ENCODE measurements around the gene FAHD1. TPM values are rescaled to one million over a fixed set of nuclear protein-coding genes. Genes with fewer than 3 reads are reported as not detected.
A peak's percentile ranks its signal among the peaks of the same experiment; 100 is the strongest.

FAHD1 gene
- total and polyA plus RNA-seq, 7 donors, result 27.7 to 137 (median 35.0) TPM

DNA sequence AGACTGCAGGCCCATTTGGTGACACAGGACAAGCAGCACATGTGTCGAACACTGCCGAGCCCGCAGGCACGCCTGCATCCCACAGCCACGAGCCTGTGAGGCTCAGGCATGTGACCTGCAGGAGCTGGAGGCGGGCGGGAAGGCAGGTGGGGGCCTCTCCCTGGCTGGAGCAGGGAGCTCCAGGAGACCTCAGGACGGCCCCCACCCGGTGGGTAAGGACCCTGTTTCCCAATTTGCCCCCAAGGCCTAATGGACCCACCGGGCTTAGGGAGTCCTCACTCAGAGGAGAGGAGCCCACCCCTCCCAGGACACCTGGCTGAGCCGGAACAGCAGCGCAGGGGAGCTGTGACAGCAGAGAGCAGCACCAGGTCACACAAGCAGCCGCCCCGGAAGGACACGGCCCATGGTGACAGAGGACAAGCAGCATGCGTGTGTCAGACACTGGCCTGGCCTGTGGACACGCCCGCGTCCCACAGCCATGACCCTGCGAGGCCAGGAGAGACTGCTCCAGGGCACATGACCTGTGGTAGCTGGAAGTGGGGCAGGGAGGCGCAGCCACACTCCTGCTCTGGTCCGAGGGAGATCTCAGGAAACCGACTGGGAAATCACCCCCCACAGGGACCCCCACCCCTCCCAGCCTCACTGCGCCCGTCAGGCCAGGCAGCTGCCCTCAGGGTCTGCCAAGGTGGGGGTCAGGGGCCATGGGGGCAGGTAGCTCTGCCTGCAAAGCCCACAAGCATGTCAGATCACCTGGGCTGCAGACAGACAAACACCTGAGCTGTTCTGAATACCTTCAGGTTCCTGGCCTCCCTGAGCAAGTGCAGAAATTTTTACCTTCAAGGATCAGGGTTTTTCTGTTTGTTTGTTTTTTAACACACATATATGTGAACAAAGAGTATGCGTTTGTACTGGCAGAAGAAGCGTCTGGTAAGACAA, 47.0 kb upstream of the FAHD1 start:
- WGBS, 2 donors, result 78 to 86% methylated on average over 27 of the region's 27 CpGs
- Histone ChIP-seq H3K27ac (no peak overlapping the region), H3K4me3 (no peak overlapping the region), H3K27me3 (no peaks in the 10 kb centered on the region), H3K9me3 (no peaks in the 10 kb centered on the region), H3K36me3 (peaks cover 0 to 61% (median 41%) of the 10 kb centered on the region in 4 donors), H3K4me1 (peaks cover 0 to 46% (median 37%) of the 10 kb centered on the region in 4 donors)
- TF ChIP-seq POLR2A (IDR thresholded peaks at IDR 0.05) (no peak), POLR2AphosphoS5 (IDR thresholded peaks at IDR 0.05) (no peak), EP300 (IDR thresholded peaks at IDR 0.05) (no peak)
- TF ChIP-seq, protein P1, sequence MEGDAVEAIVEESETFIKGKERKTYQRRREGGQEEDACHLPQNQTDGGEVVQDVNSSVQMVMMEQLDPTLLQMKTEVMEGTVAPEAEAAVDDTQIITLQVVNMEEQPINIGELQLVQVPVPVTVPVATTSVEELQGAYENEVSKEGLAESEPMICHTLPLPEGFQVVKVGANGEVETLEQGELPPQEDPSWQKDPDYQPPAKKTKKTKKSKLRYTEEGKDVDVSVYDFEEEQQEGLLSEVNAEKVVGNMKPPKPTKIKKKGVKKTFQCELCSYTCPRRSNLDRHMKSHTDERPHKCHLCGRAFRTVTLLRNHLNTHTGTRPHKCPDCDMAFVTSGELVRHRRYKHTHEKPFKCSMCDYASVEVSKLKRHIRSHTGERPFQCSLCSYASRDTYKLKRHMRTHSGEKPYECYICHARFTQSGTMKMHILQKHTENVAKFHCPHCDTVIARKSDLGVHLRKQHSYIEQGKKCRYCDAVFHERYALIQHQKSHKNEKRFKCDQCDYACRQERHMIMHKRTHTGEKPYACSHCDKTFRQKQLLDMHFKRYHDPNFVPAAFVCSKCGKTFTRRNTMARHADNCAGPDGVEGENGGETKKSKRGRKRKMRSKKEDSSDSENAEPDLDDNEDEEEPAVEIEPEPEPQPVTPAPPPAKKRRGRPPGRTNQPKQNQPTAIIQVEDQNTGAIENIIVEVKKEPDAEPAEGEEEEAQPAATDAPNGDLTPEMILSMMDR (IDR thresholded peaks at IDR 0.05), result no peak
- DNase-seq, result no peak
- intact Hi-C loops (cut with DNase I), result loop anchor here (10.0 kb wide), 1 partner anchor 1095 kb away; the partner anchor contains the start of genes JMJD8 and STUB1

DNA sequence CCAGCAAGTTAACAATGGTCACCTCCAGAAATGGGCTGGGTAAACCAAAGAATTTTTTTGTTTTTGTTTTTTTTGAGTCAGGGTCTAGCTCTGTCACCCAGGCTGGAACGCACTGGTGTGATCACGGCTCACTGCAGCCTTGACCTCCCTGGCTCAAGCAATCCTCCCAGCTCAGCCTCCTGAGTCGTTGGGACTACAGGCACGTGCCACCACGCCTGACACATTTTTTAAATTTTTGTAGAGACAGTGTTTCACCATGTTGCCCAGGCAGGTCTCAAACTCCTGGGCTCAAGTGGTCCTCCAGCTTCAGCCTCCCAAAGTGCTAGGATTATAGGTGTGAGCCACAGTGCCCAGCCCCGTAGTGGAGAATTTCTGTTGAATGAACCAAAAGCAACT, 46.3 kb upstream of the FAHD1 start:
- Histone ChIP-seq H3K4me1 (peaks cover 0 to 48% (median 38%) of the 10 kb centered on the region in 4 donors), H3K4me3 (no peak overlapping the region), H3K36me3 (peaks cover 0 to 58% (median 36%) of the 10 kb centered on the region in 4 donors), H3K9me3 (no peaks in the 10 kb centered on the region), H3K27me3 (no peaks in the 10 kb centered on the region), H3K27ac (no peak overlapping the region)
- 80 to 90% methylated on average over 6 of the region's 6 CpGs for WGBS, 2 donors
- intact Hi-C loops (cut with DNase I), result no loop called here
- no peak for TF ChIP-seq POLR2A (IDR thresholded peaks at IDR 0.05)
- no peak for TF ChIP-seq POLR2AphosphoS5 (IDR thresholded peaks at IDR 0.05)
- TF ChIP-seq, protein P1 (IDR thresholded peaks at IDR 0.05), result no peak
- TF ChIP-seq EP300 (IDR thresholded peaks at IDR 0.05), result no peak
- no peak for DNase-seq

DNA sequence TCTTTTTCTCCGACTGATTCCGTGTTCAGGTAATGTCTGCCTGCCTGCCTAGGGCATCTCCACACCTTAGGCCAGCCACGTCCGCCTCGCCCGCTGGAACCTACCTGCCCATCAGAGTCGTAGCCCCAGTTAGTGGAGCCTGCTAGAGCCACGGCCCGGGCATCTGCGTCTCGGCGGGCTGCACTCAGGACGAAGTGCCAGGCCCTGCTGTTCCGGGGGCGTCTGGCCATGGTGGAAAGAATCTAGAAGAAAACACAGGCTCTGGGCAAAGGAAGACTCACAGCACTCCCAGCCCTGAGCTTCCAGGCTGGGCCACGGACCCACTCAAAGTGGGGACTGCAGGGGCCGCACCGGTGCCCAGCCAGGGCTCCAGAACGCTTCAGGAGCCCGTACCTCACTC, 45.8 kb upstream of the FAHD1 start:
- Histone ChIP-seq H3K36me3 (peaks cover 0 to 58% (median 34%) of the 10 kb centered on the region in 4 donors), H3K4me3 (peak overlapping the region; percentile 63 to 94 (median 90)), H3K9me3 (no peaks in the 10 kb centered on the region), H3K27me3 (no peaks in the 10 kb centered on the region), H3K27ac (peak overlapping the region; percentile 80 to 92 (median 87)), H3K4me1 (peaks cover 0 to 48% (median 40%) of the 10 kb centered on the region in 4 donors)
- DNase-seq, result no peak
- 54 to 77% methylated on average over 20 of the region's 20 CpGs for WGBS, 2 donors
- intact Hi-C loops (cut with DNase I), result no loop called here
- no peak for TF ChIP-seq EP300 (IDR thresholded peaks at IDR 0.05)
- no peak for TF ChIP-seq POLR2A (IDR thresholded peaks at IDR 0.05)
- TF ChIP-seq POLR2AphosphoS5 (IDR thresholded peaks at IDR 0.05), result no peak
- TF ChIP-seq, protein P1 (IDR thresholded peaks at IDR 0.05), result no peak

DNA sequence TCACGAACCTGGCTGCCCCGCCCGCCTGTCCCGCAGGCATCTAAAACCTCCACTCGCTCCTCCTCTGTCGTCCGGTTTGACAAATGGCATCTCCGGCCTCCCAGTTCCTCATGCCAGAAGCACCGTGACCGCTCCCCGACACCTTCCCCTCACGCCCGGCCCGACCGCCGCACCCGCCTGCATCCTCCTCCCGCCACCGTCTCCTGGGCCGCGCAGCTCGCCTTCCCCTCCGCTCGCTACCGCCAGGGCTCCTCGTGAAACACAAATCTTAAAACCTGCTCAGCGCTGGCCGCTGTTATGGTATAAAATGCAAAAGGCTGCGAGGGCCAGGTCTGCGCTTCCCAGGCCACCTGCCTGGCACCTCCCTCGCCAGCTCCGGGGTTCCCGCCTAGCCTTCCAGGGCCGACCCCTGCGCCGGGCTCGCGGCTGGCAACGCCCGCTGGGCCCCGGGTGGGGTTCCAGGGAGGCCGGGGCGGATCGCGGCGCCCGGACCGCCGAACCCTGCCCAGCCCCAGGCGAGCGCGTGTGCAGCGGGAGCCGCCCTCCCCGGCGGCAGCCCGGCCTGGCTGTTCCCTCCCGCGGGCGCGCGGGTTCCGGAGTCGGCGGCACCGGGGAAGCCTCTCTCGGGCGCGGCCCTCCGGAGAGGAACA, 45.1 kb upstream of the FAHD1 start:
- TF ChIP-seq EP300 (IDR thresholded peaks at IDR 0.05) (no peak), POLR2AphosphoS5 (IDR thresholded peaks at IDR 0.05) (peak in 3 of 4 donors; percentile 8 to 14 (median 11)), POLR2A (IDR thresholded peaks at IDR 0.05) (no peak)
- TF ChIP-seq, protein P1 (IDR thresholded peaks at IDR 0.05), result peak in 1 of 4 experiments; percentile 34
- Histone ChIP-seq H3K27me3 (no peaks in the 10 kb centered on the region), H3K4me3 (peak overlapping the region; percentile 63 to 94 (median 90)), H3K27ac (peak overlapping the region; percentile 80 to 92 (median 87)), H3K9me3 (no peaks in the 10 kb centered on the region), H3K4me1 (peaks cover 0 to 48% (median 40%) of the 10 kb centered on the region in 4 donors), H3K36me3 (peaks cover 0 to 58% (median 34%) of the 10 kb centered on the region in 4 donors)
- DNase-seq, result no peak
- intact Hi-C loops (cut with DNase I), result no loop called here
- WGBS, 2 donors, result 0 to 1% methylated on average over 70 of the region's 70 CpGs
